Suprapubic skin (tissue), 4 donors: ENCODE data around the gene VPS37B. TPM values are rescaled to one million over a fixed set of nuclear protein-coding genes. Genes with fewer than 3 reads are reported as not detected.
A peak's percentile ranks its signal among the peaks of the same experiment; 100 is the strongest.
"Not testable (repeated sequence)": the region's sequence is repeated elsewhere in the genome, so short reads cannot be mapped to it uniquely, and the experiment has no call there.

ENCODE experiments used
- DNase-seq, 2 donors: peaks; one replicate each; pipeline ENCODE4 v3.0.0-alpha.2; 2019; ENCODE audit warnings: low spot score in 2 of 2
- H3K27ac ChIP-seq: fragments of 200-600 bp; sonication (generic); one replicate; pipeline ENCODE4 v1.5.1; 2019
- H3K27me3 ChIP-seq: fragments of 200-600 bp; sonication (generic); one replicate; pipeline ENCODE4 v1.5.1; 2019
- H3K36me3 ChIP-seq: fragments of 200-600 bp; sonication (generic); one replicate; pipeline ENCODE4 v1.5.1; 2019
- H3K4me1 ChIP-seq: fragments of 200-600 bp; sonication (generic); one replicate; pipeline ENCODE4 v1.5.1; 2019
- H3K4me3 ChIP-seq: fragments of 200-600 bp; sonication (generic); one replicate; pipeline ENCODE4 v1.5.1; 2019; ENCODE audit warnings: mild to moderate bottlenecking
- H3K9me3 ChIP-seq: fragments of 200-600 bp; sonication (generic); one replicate; pipeline ENCODE4 v1.5.1; 2019
- EP300 ChIP-seq: sonication (generic); formaldehyde crosslinking; IDR thresholded peaks from one replicate; pipeline ENCODE4 v1.6.1; 2017; ENCODE audit warnings: antibody characterized with exemption
- POLR2A ChIP-seq, 2 donors: fragments of 450-650 bp; IDR thresholded peaks; one replicate each; pipeline ENCODE4 v1.6.1; 2017; ENCODE audit warnings: antibody characterized with exemption in 2 of 2, mild to moderate bottlenecking in 2 of 2, moderate library complexity in 2 of 2
- POLR2AphosphoS5 ChIP-seq, 3 donors: sonication (generic); formaldehyde crosslinking; IDR thresholded peaks; one replicate each; pipeline ENCODE4 v1.6.1; 2017; ENCODE audit warnings: antibody characterized with exemption in 3 of 3
- WGBS: methylation state at CpG from one replicate; pipeline ENCODE4 v1.1.5; 2018; 5-methylcytosine and 5-hydroxymethylcytosine counted together
- total RNA-seq, 4 donors: library from RNA; depleted of rRNA; stranded (reverse); fragments of >200 nt; gene quantifications; one replicate each; pipeline ENCODE4 v1.1.0, GENCODE V29; 2016
- TF ChIP-seq, protein P1 (sequence below), 2 donors: fragments of 200-600 bp in 1 of 2; fragments of 450-650 bp in 1 of 2; sonication (generic) in 1 of 2; IDR thresholded peaks; one replicate each; pipeline ENCODE4 v1.5.1; 2016 to 2019; ENCODE audit warnings: antibody characterized with exemption in 2 of 2, mild to moderate bottlenecking in 1 of 2, moderate library complexity in 1 of 2

The VPS37B gene
- total RNA-seq, 4 donors from 2014 or later: 42.0 to 67.1 (median 63.0) TPM

DNA sequence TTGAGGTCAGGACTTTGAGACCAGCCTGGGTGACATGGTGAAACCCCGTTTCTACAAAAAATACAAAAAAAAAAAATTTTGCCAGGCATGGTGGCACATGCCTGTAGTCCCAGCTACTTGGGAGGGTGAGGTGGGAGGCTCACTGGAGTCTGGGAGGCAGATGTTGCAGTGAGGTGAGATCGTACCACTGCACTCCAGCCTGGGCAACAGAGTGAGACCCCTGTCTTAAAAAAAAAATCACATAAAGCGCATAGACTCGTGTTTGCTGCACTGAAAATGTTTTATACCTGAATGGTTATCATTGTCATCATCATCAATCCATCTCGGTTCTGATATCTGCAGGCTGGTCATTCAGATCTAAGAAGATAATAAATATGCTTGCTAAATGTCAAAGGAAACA is 24.8 kb upstream of the VPS37B start:
- no peaks in the 10 kb centered on the region for H3K36me3 ChIP-seq
- no peak overlapping the region for H3K4me3 ChIP-seq
- 83% methylated on average over 5 of the region's 5 CpGs for WGBS
- peaks cover 11% of the 10 kb centered on the region for H3K4me1 ChIP-seq
- H3K27ac ChIP-seq: no peak overlapping the region
- no peaks in the 10 kb centered on the region for H3K9me3 ChIP-seq
- DNase-seq: no peak
- TF ChIP-seq, protein P1, sequence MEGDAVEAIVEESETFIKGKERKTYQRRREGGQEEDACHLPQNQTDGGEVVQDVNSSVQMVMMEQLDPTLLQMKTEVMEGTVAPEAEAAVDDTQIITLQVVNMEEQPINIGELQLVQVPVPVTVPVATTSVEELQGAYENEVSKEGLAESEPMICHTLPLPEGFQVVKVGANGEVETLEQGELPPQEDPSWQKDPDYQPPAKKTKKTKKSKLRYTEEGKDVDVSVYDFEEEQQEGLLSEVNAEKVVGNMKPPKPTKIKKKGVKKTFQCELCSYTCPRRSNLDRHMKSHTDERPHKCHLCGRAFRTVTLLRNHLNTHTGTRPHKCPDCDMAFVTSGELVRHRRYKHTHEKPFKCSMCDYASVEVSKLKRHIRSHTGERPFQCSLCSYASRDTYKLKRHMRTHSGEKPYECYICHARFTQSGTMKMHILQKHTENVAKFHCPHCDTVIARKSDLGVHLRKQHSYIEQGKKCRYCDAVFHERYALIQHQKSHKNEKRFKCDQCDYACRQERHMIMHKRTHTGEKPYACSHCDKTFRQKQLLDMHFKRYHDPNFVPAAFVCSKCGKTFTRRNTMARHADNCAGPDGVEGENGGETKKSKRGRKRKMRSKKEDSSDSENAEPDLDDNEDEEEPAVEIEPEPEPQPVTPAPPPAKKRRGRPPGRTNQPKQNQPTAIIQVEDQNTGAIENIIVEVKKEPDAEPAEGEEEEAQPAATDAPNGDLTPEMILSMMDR (IDR thresholded peaks at IDR 0.05): no peak
- no peak for TF ChIP-seq POLR2AphosphoS5 (IDR thresholded peaks at IDR 0.05)
- TF ChIP-seq EP300: no peak
- TF ChIP-seq POLR2A (IDR thresholded peaks at IDR 0.05): no peak
- no peaks in the 10 kb centered on the region for H3K27me3 ChIP-seq

DNA sequence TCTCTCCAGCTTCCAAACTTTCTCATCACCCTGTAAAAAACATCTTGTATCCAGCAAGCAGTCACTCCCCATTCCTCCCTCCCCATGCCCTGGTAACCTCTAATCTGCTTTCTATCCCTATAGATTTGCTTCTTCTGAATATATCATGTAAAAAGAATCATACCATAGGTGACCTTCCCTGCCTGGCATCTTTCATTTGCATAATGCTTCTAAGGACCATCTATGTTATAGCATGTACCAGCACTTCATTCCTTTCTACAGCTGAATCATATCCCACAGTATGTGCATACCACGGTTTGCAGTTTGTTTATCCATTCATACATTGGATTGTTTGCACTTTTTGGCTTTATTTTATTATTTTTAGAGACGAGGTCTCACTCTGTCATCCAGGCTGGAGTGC is 22.9 kb upstream of the VPS37B start:
- Histone ChIP-seq H3K27me3 (no peaks in the 10 kb centered on the region), H3K4me3 (no peak overlapping the region), H3K36me3 (no peaks in the 10 kb centered on the region), H3K27ac (no peak overlapping the region), H3K9me3 (no peaks in the 10 kb centered on the region), H3K4me1 (peaks cover 11% of the 10 kb centered on the region)
- TF ChIP-seq POLR2A (IDR thresholded peaks at IDR 0.05) (no peak), POLR2AphosphoS5 (IDR thresholded peaks at IDR 0.05) (no peak), EP300 (no peak)
- TF ChIP-seq, protein P1 (IDR thresholded peaks at IDR 0.05): no peak
- DNase-seq: no peak
- WGBS: 69% methylated on average over 2 of the region's 2 CpGs

DNA sequence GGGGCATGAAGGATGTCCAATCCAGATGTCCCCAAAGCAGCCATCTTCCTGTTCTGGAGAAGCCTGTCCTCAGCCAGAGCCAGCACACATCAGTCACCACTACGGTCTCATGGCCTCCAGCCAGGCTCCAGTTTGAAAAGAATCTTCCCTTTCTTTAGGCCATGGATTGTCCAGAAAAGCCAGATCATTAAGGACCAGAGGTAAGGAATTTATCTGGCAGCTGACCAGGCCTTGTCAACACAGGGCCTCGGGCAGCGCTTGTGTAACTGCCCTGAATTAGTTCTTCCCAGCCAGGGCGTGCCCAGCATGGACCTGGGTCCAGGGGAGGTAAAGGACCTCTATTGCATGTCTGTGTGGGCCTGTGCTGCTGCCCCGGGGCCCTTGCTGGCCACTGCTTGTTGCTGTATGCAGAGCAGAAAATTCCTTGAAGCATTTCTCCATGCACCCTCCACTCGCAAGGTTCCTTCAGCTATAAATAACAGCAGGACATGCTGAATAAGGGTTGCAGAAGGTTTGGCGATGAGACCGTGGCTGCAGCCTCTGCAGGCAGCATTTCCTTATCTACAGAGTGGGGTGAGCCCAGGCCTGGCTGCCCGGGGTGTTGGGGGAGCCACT is 21.7 kb upstream of the VPS37B start:
- WGBS: 28% methylated on average over 5 of the region's 9 CpGs
- H3K36me3 ChIP-seq: no peaks in the 10 kb centered on the region
- DNase-seq: no peak

DNA sequence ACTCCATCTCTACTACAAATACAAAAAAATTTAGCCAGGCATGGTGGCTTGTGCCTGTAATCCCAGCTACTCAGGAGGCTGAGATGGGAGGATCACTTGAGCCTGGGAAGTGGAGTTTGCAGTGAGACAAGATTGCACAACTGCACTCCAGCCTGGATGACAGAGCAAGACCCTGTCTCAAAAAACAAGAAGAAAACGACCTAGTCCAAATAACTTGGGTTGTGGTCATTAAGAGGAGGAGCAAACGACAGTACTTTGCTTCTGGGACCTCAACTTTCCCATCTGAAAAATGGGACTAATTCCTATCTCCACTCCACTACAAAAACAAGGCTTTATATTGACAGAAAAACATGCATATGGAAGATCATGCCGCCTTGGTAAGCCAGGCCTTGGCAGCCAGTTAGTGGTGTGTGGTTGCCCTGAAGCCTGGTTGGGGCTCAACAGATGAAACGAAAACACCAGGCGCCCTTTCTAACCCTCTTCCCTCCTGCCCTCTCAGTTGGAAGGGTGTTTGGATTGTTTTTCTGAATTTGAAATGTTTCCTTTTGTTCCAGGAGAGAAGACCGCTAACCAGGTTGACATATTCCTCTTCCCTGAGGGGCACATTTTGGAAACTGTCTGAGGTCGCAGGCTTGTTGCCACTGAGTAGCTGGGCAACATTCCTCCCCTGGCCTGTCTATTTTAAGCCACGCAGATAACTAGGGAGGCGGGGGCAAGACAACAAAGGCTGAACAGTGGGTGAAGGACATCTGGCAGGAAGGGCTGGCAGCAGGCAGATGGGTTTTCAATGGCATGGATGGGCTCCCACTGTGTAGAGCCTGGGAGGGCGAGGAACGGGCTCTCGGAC is 13.7 kb upstream of the VPS37B start:
- Histone ChIP-seq H3K9me3 (no peaks in the 10 kb centered on the region), H3K4me3 (no peak overlapping the region), H3K36me3 (no peaks in the 10 kb centered on the region), H3K4me1 (no peaks in the 10 kb centered on the region), H3K27ac (no peak overlapping the region), H3K27me3 (no peaks in the 10 kb centered on the region)
- 48% methylated on average over 12 of the region's 12 CpGs for WGBS
- TF ChIP-seq POLR2A (IDR thresholded peaks at IDR 0.05): no peak
- TF ChIP-seq POLR2AphosphoS5 (IDR thresholded peaks at IDR 0.05): no peak
- no peak for TF ChIP-seq EP300
- TF ChIP-seq, protein P1 (IDR thresholded peaks at IDR 0.05): no peak
- no peak for DNase-seq

More for the DNA sequence above, 21.7 kb upstream of the VPS37B start:
- peaks cover 11% of the 10 kb centered on the region for H3K4me1 ChIP-seq
- no peaks in the 10 kb centered on the region for H3K27me3 ChIP-seq
- peak overlapping the region; percentile 38 for H3K27ac ChIP-seq
- H3K9me3 ChIP-seq: no peaks in the 10 kb centered on the region
- TF ChIP-seq POLR2A (IDR thresholded peaks at IDR 0.05) (no peak), EP300 (no peak), POLR2AphosphoS5 (IDR thresholded peaks at IDR 0.05) (no peak)
- TF ChIP-seq, protein P1 (IDR thresholded peaks at IDR 0.05): no peak
- H3K4me3 ChIP-seq: no peak overlapping the region

DNA sequence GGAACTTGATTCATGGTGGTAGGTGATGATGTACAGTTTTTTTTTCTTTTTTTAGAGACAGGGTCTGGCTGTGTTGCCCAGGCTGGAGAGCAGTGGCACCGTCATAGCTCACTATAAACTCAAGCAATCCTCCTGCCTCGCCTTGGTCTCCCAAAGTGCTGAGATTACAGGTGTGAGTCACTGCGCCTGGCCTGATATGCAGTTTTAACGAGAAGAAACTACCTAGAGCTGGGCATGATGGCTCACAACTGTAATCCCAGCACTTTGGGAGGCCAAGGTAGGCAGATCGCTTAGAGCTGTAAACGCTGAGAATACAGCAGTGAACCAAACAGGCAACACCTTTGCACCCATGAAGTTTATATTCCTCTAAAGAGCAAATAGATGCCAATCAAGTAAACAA is 13.0 kb upstream of the VPS37B start:
- Histone ChIP-seq H3K27ac (no peak overlapping the region), H3K36me3 (no peaks in the 10 kb centered on the region), H3K4me3 (no peak overlapping the region), H3K27me3 (no peaks in the 10 kb centered on the region), H3K9me3 (no peaks in the 10 kb centered on the region), H3K4me1 (no peaks in the 10 kb centered on the region)
- TF ChIP-seq POLR2AphosphoS5 (IDR thresholded peaks at IDR 0.05) (no peak), EP300 (no peak), POLR2A (IDR thresholded peaks at IDR 0.05) (no peak)
- TF ChIP-seq, protein P1 (IDR thresholded peaks at IDR 0.05): no peak
- no peak for DNase-seq
- WGBS: 77% methylated on average over 6 of the region's 6 CpGs

DNA sequence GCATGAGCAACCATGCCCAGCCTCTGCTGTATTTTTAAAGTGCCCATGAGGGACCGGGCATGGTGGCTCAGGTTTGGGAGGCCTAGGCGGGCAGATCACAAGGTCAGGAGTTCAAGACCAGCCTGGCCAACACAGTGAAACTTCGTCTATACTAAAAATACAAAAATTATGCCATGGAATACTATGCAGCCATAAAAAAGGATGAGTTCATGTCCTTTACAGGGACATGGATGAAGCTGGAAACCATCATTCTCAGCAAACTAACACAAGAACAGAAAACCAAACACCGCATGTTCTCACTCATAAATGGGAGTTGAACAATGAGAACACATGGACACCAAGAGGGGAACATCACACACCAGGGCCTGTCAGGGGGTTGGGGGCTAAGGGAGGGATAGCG is 9.3 kb upstream of the VPS37B start:
- not testable (repeated sequence) for H3K9me3 ChIP-seq, H3K27me3 ChIP-seq, H3K36me3 ChIP-seq, H3K4me3 ChIP-seq, H3K27ac ChIP-seq, H3K4me1 ChIP-seq, DNase-seq
- WGBS: 92% methylated on average over 5 of the region's 5 CpGs
